Heart left ventricle (tissue), 16 donors: ENCODE measurements around the gene LRRFIP1. TPM values are rescaled to one million over a fixed set of nuclear protein-coding genes. Genes with fewer than 3 reads are reported as not detected.

Experiments
- ATAC-seq, 4 donors: fragments of 200-7000 bp; cut with Tn5 transposase; one replicate each; pipeline ENCODE4 v1.9.1; 2020 to 2022; ENCODE audit warnings: moderate library complexity in 4 of 4, mild to moderate bottlenecking in 3 of 4, moderate number of reproducible peaks in 1 of 4
- DNase-seq, 5 donors: peaks; one replicate each; pipeline ENCODE4 v3.0.0-alpha.2; 2020
- H3K27ac ChIP-seq, 12 donors: fragments of 200-600 bp; sonication (generic) in 4 of 12; one replicate each; pipeline versions ENCODE4 v1.5.0 to v1.8.0; 2016 to 2022; ENCODE audit warnings: mild to moderate bottlenecking in 2 of 12
- H3K27me3 ChIP-seq, 9 donors: fragments of 200-600 bp; sonication (generic) in 2 of 9; one replicate each; pipeline versions ENCODE4 v1.5.1 to v1.8.0; 2016 to 2022; ENCODE audit warnings: mild to moderate bottlenecking in 3 of 9
- H3K36me3 ChIP-seq, 9 donors: fragments of 200-600 bp; sonication (generic) in 2 of 9; one replicate each; pipeline versions ENCODE4 v1.5.0 to v1.8.0; 2018 to 2022; ENCODE audit warnings: mild to moderate bottlenecking in 2 of 9
- H3K4me1 ChIP-seq, 12 donors: fragments of 200-600 bp; sonication (generic) in 4 of 12; one replicate each; pipeline versions ENCODE4 v1.5.0 to v1.8.0; 2016 to 2022; ENCODE audit warnings: mild to moderate bottlenecking in 3 of 12
- H3K4me3 ChIP-seq, 12 donors: fragments of 200-600 bp; sonication (generic) in 4 of 12; one replicate each; pipeline versions ENCODE4 v1.5.0 to v1.8.0; 2017 to 2022; ENCODE audit warnings: mild to moderate bottlenecking in 9 of 12, moderate library complexity in 4 of 12
- H3K9me3 ChIP-seq, 12 donors: fragments of 200-600 bp; sonication (generic) in 4 of 12; one replicate each; pipeline versions ENCODE4 v1.5.0 to v1.8.0; 2016 to 2022; ENCODE audit warnings: mild to moderate bottlenecking in 1 of 12
- POLR2A ChIP-seq, 2 donors: fragments of 450-650 bp; IDR thresholded peaks; one replicate each; pipeline ENCODE4 v1.6.1; 2017; ENCODE audit warnings: antibody characterized with exemption in 2 of 2, mild to moderate bottlenecking in 2 of 2, moderate library complexity in 2 of 2
- WGBS, 4 donors: extraction: QIAGEN DNeasy Blood & Tissue Kit in 2 of 4; methylation state at CpG; one replicate each; pipeline versions ENCODE4 v1.1.5 to v1.1.7; 2013 to 2018; 5-methylcytosine and 5-hydroxymethylcytosine counted together
- intact Hi-C, 10 donors: fragments of 100-400 bp; cut with DNase I; formaldehyde crosslinking; loops; one replicate each; pipeline versions ENCODE4 v1.11.1 to v1.14.2; 2022
- polyA plus RNA-seq, 2 donors: library from polyadenylated mRNA; stranded (reverse); fragments of 200-250 nt; gene quantifications; one replicate each; pipeline ENCODE4 v1.2.3, GENCODE V29; 2013
- total RNA-seq, 9 donors: library from RNA; depleted of rRNA in 2 of 9; stranded (reverse); fragments of >200 nt in 2 of 9; fragmentation: NEBNext Ultra II Directional in 3 of 9; extraction: Animal tissue kit (Norgen Biotek cat#: 25700) in 3 of 9; gene quantifications; one replicate each; pipeline versions ENCODE4 v1.1.0 to v1.2.4, GENCODE V29; 2016 to 2023
- TF ChIP-seq, protein P1 (sequence below), 12 donors: fragments of 200-600 bp; sonication (generic) in 4 of 12; IDR thresholded peaks; one replicate each; pipeline versions ENCODE4 v1.5.0 to v1.8.0; 2018 to 2022; ENCODE audit warnings: antibody characterized with exemption in 12 of 12, mild to moderate bottlenecking in 5 of 12
- donor health status: ischemic (EF 13 %, LVEDD 7.1; RV severe dilation, severe dysfunction).
- donor health status: healthy with polysubstance abuse.
- donor health status: DM: no; HTN: yes; CAD: no.
- donor health status: DM: no; HTN: no; CAD: no.
- donor health status: ischemic (EF 25% LVEDD 6.9; RV normal size, moderate dysfunction).
- donor health status: ischemic (EF 25% LVEDD 5.7; RV mildly dilated, moderate dysfunction).
- donor health status: healthy.
- donor health status: DM: yes; HTN: yes; CAD: no.
- donor health status: ischemic (EF 35%, LVEDD 5.7; RV mildly dilated, moderate dysfunction).
- donor health status: nonischemic (EF 11% LVEDD 7.7; RV severe dilation, severe dysfunction).
- donor health status: DM: yes; HTN: yes; CAD: no.
- donor health status: PGD.
- donor health status: ischemic (EF 29% LVEDD 5.4; RV normal size, mild dysfunction).
- donor health status: nonischemic (EF 23%, LVEDD 6.1; RV moderate dilation, normal function).

Gene LRRFIP1
- total and polyA plus RNA-seq, 11 donors, result 78.7 to 151 (median 111) TPM

DNA sequence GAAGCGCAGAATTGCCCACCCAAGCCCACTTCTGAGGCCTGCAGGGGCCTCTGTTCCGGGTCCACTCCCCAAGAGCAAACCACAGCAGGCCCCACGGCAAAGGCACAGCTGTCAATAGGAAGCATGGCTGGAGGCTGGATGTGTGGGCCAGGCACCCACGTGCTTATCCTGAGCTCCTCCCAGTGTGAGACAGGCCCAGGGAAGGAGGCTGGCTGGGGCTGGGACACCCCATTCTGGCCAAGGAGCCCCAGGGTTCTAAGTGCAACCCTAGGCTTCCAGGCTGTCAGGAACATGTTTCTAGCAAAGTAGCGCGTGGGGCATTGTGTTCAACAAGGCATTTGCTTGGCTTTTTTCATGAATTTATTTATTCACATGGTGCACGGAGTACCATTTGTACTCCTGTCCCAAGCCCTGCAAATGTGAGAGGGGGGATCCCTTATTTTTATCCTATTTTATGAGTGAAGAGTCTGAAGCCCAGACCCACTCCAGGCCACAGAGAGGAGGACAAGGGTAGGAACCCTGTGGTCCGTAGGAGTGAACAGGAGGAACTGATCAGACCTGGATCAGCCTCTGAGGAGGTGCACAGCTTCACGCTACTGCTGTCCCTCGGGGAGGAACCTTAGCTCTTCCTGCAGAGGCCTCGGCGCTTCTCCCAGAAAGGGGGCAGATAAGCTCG is 30.7 kb upstream of the LRRFIP1 start:
- H3K36me3 ChIP-seq, result no peaks in the 10 kb centered on the region
- intact Hi-C loops, result loop anchor here in 4 of 10 donors (5.0 to 10.0 kb wide), 3 partner anchors 48 to 151 kb away; no protein-coding TSS in a partner anchor
- H3K4me1 ChIP-seq, result peaks cover 0 to 47% (median 24%) of the 10 kb centered on the region in 12 donors
- no peak for TF ChIP-seq POLR2A (IDR thresholded peaks at IDR 0.05)
- TF ChIP-seq, protein P1, sequence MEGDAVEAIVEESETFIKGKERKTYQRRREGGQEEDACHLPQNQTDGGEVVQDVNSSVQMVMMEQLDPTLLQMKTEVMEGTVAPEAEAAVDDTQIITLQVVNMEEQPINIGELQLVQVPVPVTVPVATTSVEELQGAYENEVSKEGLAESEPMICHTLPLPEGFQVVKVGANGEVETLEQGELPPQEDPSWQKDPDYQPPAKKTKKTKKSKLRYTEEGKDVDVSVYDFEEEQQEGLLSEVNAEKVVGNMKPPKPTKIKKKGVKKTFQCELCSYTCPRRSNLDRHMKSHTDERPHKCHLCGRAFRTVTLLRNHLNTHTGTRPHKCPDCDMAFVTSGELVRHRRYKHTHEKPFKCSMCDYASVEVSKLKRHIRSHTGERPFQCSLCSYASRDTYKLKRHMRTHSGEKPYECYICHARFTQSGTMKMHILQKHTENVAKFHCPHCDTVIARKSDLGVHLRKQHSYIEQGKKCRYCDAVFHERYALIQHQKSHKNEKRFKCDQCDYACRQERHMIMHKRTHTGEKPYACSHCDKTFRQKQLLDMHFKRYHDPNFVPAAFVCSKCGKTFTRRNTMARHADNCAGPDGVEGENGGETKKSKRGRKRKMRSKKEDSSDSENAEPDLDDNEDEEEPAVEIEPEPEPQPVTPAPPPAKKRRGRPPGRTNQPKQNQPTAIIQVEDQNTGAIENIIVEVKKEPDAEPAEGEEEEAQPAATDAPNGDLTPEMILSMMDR (IDR thresholded peaks at IDR 0.05), result no peak
- WGBS, 4 donors, result 85 to 87% (median 86%) methylated on average over 13 of the region's 13 CpGs
- ATAC-seq (no peak), DNase-seq (no peak)
- no peak overlapping the region for H3K4me3 ChIP-seq
- no peaks in the 10 kb centered on the region for H3K27me3 ChIP-seq
- H3K9me3 ChIP-seq, result no peaks in the 10 kb centered on the region
- peak overlapping the region in 4 of 12 donors; percentile 10 to 50 (median 30) for H3K27ac ChIP-seq

DNA sequence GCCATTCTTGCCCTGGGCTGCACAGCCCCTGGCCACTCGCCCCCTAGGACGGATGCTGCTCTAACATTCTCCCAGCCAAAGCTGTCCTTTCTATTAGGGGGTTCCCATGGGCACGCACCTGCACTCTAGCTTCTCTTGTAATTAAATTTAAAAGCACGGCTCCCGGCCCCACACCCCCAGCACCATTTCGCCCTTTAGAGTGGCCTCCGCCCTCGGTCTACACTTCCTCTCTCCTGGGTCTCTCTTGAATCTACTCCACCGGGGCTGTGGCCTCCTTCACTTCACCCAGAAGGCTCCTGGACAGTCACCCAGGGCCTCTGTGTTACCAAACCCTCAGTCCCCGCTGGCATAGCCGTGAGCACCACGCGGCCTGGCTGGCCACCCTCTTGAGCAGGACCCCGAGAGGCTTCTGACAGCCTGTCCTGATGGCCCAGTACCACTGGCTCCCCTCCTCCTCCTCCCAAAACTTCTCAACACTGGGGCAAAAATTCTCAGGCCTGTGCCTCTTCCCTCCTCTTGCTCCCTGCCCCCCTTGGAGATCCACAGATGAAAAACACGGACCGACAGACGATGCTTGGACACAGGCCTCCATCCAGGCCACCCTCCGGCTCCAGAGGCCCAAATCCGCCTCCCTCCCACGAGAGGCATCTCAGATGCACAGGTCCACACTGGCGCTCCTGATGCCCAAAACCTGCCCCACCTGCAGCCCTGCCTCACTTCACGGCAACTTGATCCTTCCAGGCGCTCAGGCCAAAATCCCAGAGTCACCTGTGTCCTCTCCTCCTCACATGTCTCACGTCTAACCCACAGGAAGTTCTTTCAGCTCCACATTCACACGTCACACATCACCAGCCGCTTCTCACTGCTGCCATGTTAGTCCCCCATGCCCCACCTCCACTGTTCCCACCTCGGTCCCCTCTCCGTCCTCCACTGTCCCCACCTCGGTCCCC is 29.9 kb upstream of the LRRFIP1 start:
- Histone ChIP-seq H3K36me3 (no peaks in the 10 kb centered on the region), H3K27me3 (no peaks in the 10 kb centered on the region), H3K27ac (peak overlapping the region in 1 of 12 donors; percentile 39), H3K4me3 (no peak overlapping the region), H3K4me1 (peaks cover 0 to 50% (median 25%) of the 10 kb centered on the region in 12 donors), H3K9me3 (no peaks in the 10 kb centered on the region)
- DNase-seq (no peak), ATAC-seq (no peak)
- intact Hi-C loops, result loop anchor here in 4 of 10 donors (5.0 to 10.0 kb wide), 3 partner anchors 47 to 150 kb away; no protein-coding TSS in a partner anchor
- TF ChIP-seq POLR2A (IDR thresholded peaks at IDR 0.05), result no peak
- TF ChIP-seq, protein P1 (IDR thresholded peaks at IDR 0.05), result no peak
- 88 to 95% (median 92%) methylated on average over 29 of the region's 29 CpGs for WGBS, 4 donors

DNA sequence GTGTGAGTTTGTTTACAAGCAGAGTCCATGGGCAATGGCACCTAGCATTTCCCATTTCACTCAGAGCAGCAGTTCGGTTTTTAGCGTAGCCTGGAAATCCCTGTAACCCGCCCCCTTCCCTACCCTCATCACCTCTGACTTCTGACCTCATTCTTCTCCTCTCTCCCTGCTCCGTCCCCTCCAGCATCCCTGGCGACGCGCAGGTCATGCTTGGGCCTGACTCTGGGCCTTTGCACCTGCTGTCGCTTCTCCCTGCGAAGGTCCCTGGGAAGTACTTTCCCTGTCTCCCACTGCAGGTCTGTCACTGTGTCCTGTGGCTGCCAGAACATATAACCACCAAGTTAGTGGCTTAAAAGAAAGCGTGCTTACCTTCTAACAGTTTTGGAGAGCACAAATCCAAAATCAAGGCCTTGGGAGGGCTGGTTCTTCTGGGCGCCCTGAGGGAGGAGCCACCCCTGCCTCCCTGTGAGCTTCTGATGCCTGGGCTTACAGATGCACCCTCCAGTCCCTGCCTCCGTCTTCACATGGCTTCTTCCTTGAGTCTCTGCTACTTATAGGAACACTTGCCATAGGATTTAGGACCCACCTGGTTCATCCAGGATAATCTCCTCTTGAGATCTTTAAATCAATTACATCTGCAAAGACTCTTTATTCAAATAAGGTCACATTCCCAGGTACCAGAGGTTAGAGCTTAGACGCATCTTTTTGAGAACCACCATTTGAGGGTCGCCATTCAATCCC is 28.7 kb upstream of the LRRFIP1 start:
- intact Hi-C loops, result loop anchor here in 4 of 10 donors (5.0 to 10.0 kb wide), 3 partner anchors 46 to 149 kb away; no protein-coding TSS in a partner anchor
- ATAC-seq, result no peak
- 79 to 96% (median 93%) methylated on average over 14 of the region's 14 CpGs for WGBS, 4 donors
- Histone ChIP-seq H3K27me3 (no peaks in the 10 kb centered on the region), H3K9me3 (no peaks in the 10 kb centered on the region), H3K4me3 (no peak overlapping the region), H3K4me1 (peaks cover 0 to 54% (median 28%) of the 10 kb centered on the region in 12 donors), H3K27ac (peak overlapping the region in 5 of 12 donors; percentile 38 to 91 (median 85)), H3K36me3 (no peaks in the 10 kb centered on the region)
- DNase-seq, result peak in 1 of 5 donors; percentile 8
- TF ChIP-seq, protein P1 (IDR thresholded peaks at IDR 0.05), result no peak
- TF ChIP-seq POLR2A (IDR thresholded peaks at IDR 0.05), result no peak
